ENCODE data around the gene GGCX. TPM values are rescaled to one million over a fixed set of nuclear protein-coding genes. Genes with fewer than 3 reads are reported as not detected.
A peak's percentile ranks its signal among the peaks of the same experiment; 100 is the strongest.

Gene GGCX
- total and polyA plus RNA-seq, 2 of the 4 experiments (the other 2 are of a cell fraction) = 35.0 to 39.4 TPM

GRCh38 chr2:85593023-85593422, 31.7 kb upstream of the GGCX start:
- Histone ChIP-seq H3K36me3 (ENCODE audit: control insufficient read depth, insufficient read depth, low read length) (peaks cover 13% of the 10 kb centered on the region), H3K4ac (ENCODE audit: low read depth, low read length) (no peak overlapping the region), H2BK20ac (ENCODE audit: low read depth, low read length) (no peak overlapping the region), H3K56ac (ENCODE audit: extremely low read depth, insufficient read depth, low read length) (no peak overlapping the region), H3K14ac (replicated peaks; ENCODE audit: low read depth, low read length) (no peak overlapping the region), H3K9me1 (ENCODE audit: insufficient read depth, low read length) (peaks cover 34% of the 10 kb centered on the region), H3K23ac (ENCODE audit: low read depth, low read length) (no peak overlapping the region), H4K8ac (ENCODE audit: low read depth in 2 of 2, low read length in 2 of 2) (no peak overlapping the region), H3K4me3 (ENCODE audit: insufficient read depth, low read depth, low read length) (no peak overlapping the region), H3K9ac (ENCODE audit: low read depth, low read length) (no peak overlapping the region), H3K27me3 (ENCODE audit: control insufficient read depth, insufficient read depth, low read length) (no peaks in the 10 kb centered on the region), H3K4me2 (ENCODE audit: low read depth, low read length) (no peak overlapping the region), H3K79me1 (ENCODE audit: low read depth in 1 of 2, low read length in 2 of 2) (peaks cover 42 to 77% of the 10 kb centered on the region in 2 experiments), H2AK5ac (ENCODE audit: low read depth, low read length) (peak overlapping the region; percentile 43; the same call in 1 of the 2 replicates), H3K4me1 (ENCODE audit: control insufficient read depth, insufficient read depth, low read length) (peaks cover 26% of the 10 kb centered on the region), H4K5ac (ENCODE audit: low read depth, low read length) (no peak overlapping the region), H2BK120ac (ENCODE audit: low read depth, low read length) (no peak overlapping the region), H2BK5ac (ENCODE audit: low read depth, low read length, poor library complexity, severe bottlenecking) (no peak overlapping the region), H4K20me1 (ENCODE audit: insufficient read depth, low read length) (peaks cover 23% of the 10 kb centered on the region), H4K91ac (ENCODE audit: insufficient read depth, low read depth, low read length) (no peak overlapping the region), H3K9me3 (ENCODE audit: control insufficient read depth, insufficient read depth, low read length) (no peaks in the 10 kb centered on the region), H2BK15ac (ENCODE audit: low read depth, low read length) (no peak overlapping the region), H3K18ac (ENCODE audit: low read depth, low read length) (no peak overlapping the region), H2AK9ac (replicated peaks; ENCODE audit: low read depth, low read length, poor library complexity) (no peak overlapping the region), H3K27ac (ENCODE audit: insufficient read depth, low read length) (no peak overlapping the region), H2AFZ (replicated peaks; ENCODE audit: low read length, poor library complexity) (no peak overlapping the region)
- ChIA-PET POLR2A (ENCODE audit: unreplicated experiment) (no interaction called here), CTCF (no interaction called here)
- TF ChIP-seq CHD1 (IDR thresholded peaks at IDR 0.05; ENCODE audit: low read depth, low read length) (no peak), MAFK (IDR thresholded peaks at IDR 0.05; ENCODE audit: low read depth, low read length) (no peak), MXI1 (IDR thresholded peaks at IDR 0.05; ENCODE audit: borderline replicate concordance, low read depth, low read length) (no peak), CTCF (conservative IDR thresholded peaks at IDR 0.05; ENCODE audit: low read depth, low read length) (no peak), RAD21 (IDR thresholded peaks at IDR 0.05; ENCODE audit: low read length) (no peak), CEBPB (IDR thresholded peaks at IDR 0.05; ENCODE audit: low read depth, low read length) (no peak), BHLHE40 (IDR thresholded peaks at IDR 0.05; ENCODE audit: low read depth, low read length) (no peak), FOS (IDR thresholded peaks at IDR 0.05; ENCODE audit: low read depth, low read length) (no peak), USF2 (IDR thresholded peaks at IDR 0.05; ENCODE audit: low read depth, low read length) (no peak), MAZ (IDR thresholded peaks at IDR 0.05; ENCODE audit: borderline replicate concordance, low read depth, low read length) (no peak), POLR2A (IDR thresholded peaks at IDR 0.05; ENCODE audit: low read depth, low read length) (no peak), NFE2L2 (IDR thresholded peaks at IDR 0.05; ENCODE audit: low read depth, low read length) (no peak), ELK1 (IDR thresholded peaks at IDR 0.05; ENCODE audit: borderline replicate concordance, low read depth, low read length) (no peak), SMC3 (IDR thresholded peaks at IDR 0.05; ENCODE audit: low read depth, low read length) (no peak), RCOR1 (IDR thresholded peaks at IDR 0.05; ENCODE audit: insufficient replicate concordance, low read length) (no peak)
- intact Hi-C loops (cut with micrococcal nuclease) = no loop called here
- dilution Hi-C loops (cut with HindIII; ENCODE audit: low sequenced_read_pairs, unreplicated experiment) = no loop called here
- in situ Hi-C loops (cut with MboI; ENCODE audit: low sequenced_read_pairs) = no loop called here
- 62% methylated on average over 3 of the region's 3 CpGs; no CpG with 5 or more reads in 1 of the 2 experiments for WGBS, 2 experiments (ENCODE audit: extremely low coverage in 2 of 2, insufficient read length in 1 of 2)
- no peak for ATAC-seq (ENCODE audit: low read depth)
- BruUV-seq (replicated peaks) = no TSS peak
- DNase-seq = no peak

All from IMR-90 (cell line).